Stimulated activated CD8-positive, alpha-beta memory T cell treated with anti-CD3 and anti-CD28 coated beads, Interleukin-12 subunit alpha, Interleukin-12 subunit beta, amount 100 ng/mL, for 1 hour (primary cell): ENCODE results near the gene RNF225.
A peak's percentile ranks its signal among the peaks of the same experiment; 100 is the strongest.
"Not testable (repeated sequence)": the region's sequence is repeated elsewhere in the genome, so short reads cannot be mapped to it uniquely, and the experiment has no call there.

Experiments
- DNase-seq: peaks from one replicate; pipeline ENCODE4 v3.0.0-alpha.2; 2020; ENCODE audit warnings: low read depth

RNF225 gene

DNA sequence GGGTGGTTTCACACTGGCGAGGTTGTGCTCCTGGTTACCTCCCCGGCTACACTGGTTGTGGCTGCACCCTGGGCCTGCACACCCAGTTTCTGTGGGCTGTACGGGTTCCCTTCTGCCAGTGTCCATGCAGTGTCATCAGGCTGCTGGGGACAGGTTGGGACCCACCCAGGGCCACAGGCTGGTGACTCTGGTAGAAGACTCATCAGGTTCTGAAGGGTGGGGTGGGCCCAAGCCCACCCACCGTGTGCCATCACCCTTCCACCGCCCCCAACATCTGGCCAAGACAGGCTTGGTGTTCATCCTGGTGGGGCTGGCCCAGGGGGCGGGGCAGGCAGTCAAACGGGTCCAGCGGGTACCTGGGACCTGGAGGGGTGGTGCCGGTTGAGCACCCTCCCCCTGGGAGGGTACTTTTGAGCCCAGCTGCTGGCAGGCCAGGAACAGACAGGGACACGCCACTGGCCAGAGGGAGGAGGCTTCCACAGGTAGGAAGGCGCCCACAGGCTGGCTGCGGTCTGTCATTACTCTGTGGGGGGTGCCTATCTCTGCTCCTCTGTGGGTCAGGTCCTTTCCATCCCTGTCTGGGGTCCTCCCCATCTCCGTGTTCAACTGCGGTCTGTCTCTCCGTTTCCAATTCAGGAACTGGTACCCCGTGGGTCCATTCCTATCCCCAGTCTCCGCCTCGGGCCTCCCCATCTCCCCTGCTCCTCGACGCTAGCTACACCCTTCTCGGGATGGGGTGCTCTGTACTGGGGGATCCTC lies at the start of gene RNF225:
Gene RNF225 (plus strand): TSS at position 437 of the 759 bp plus-strand sequence. CDS start 434 bp downstream, outside the sequence.
- DNase-seq, result no peak

DNA sequence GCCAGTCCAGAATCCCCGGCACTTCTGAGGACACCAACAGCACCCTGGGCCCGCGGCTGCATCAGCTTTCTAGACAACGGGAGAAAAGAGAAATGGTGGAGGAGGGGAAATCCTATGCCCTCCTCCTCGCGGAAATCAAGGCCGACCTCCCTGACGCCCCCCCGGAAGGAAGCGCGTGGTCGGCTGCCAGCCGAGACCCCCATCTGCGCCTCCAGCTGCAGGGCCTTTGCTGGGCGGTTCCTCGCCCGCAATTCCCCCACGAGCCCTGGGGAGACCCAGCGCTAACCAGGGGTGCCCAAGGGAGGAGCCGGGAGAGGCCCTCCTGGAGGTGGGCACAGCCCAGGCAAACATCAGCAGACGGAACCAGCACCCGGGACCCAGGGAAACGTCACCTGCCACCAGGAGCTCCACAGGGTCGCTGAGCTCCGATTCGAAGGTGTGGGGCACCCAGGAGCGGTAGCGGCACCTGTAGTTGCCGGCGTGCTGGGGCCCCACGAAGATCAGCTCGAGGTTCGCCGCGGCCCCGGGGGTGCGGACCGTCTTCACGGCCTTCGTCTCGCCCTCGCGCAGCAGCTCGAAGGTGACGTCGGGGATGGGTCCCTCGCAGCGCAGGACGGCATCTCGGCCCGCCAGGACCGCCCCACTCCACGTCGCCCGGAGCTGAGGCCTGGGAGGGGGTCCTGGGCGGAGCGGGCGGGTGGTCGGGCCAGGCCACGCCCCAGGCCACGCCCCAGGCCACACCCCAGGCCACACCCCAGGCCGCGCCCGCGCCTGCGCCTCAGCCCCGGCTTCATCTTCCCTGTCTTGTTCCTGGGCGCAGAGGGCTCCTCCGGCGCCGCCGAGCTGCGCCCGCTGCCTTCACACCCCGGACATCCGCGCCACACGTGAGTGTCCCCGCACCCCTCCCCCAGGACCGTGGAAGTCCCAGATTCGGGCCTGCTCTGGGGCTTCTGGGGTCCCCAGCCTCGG lies 48.2 kb upstream of the RNF225 start:
- DNase-seq, result peak; percentile 51

DNA sequence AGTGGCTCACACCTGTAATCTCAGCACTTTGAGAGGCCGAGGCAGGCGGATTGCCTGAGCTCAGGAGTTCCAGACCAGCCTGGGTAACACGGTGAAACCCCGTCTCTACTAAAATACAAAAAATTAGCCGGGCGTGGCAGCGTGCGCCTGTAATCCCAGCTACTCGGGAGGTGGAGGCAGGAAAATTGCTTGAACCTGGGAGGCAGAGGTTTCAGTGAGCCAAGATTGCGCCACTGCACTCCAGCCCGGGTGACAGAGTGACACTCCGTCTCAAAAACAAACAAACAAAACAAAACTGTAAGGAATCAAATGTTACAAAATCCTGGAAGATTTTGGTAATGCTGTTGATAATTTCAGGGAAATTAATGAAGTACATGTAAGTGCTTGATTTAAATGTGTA lies 47.4 kb upstream of the RNF225 start:
- DNase-seq, result not testable (repeated sequence)

DNA sequence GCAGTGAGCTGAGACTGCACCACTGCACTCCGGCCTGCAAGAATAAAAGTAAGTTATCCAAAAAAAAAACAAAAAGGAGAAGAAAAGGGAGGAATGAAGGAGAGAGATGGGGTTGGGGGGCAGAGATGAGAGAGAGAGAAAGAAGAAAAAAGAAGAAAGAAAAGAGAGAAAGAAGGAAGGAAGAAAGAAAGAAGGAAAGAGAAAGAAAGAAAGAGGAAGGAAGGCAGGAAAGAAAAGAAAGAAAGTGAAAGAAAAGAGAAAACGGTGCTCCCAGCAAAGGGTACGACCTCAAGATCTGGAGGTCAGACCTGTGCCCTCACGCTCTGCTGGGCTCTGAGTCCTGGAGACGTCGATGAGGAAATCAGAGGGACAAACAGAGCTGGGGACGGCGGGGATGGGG lies 45.9 kb upstream of the RNF225 start:
- DNase-seq, result no peak

DNA sequence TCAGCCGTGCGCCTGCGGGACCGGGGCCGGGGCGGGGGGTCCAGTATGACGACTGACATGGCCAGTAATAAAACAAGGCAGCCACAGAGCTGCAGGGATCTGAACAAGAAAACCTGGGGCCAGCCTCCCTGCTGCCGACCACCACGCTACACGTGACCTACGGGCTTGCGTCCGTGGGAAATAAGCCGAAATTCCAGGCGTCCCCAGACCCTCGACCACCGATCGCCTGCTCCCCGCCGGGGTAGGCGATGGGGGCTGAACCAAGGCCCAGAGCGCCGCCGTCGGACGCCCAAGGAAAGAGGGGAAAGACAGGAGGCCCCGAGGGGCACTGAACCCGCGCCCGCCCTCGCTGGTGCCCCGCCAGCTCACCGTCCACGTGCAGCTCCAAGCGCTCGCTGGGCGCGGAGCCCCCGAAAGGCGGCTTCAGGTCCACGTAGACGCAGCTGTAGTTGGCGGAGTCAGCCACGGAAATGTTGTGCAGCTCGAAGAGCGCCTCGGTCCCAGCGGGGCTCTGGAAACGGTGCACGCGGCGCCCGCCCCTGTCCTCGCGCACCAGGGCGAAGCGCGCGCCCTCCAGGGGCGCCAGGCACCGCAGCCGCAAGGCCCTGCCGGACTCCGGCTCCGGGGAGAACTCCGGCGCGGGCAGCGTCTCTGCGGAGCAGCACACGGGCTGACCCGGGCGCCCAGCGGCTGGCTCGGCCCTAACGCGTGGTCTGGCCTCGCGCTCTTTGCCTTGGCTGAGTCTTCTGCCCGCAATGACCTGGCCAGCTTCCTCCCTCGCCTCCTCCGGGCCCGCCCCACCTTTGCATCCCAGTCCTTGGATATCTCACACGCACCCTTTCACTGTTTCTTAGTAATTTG lies 45.2 kb upstream of the RNF225 start:
- no peak for DNase-seq

DNA sequence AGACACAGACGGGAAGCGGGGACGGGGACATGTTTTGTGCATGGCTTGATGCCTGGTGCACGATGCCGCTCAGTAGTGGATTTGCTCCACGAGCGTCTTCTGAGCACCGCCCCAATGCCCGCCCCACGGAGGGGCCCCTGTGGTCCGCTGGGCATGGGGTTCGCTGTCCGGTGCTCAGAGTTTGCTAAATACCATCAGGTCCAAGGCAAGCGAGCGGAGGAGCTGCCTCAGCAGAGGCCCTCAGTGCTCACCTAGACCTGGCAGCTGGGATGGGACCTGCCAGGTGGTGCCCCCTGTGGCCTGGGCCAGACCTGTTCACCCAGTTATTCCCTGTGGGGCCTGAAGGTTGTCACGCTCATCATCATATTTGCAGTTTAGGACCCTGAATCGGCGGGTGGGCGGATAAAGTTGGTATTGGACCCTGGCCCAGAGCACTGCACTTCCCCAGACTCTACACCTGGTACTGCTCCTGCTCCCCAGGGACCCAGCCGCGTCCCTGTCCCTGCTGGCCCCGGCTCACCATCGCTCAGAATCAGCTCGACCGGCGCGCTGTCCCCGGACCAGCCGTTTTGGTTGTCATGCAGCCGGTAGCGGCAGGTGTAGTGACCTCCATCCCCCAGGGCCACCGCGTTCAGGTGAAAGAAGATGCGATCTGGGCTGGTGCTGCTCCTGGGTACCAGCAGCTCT lies 44.4 kb upstream of the RNF225 start:
- no peak for DNase-seq

DNA sequence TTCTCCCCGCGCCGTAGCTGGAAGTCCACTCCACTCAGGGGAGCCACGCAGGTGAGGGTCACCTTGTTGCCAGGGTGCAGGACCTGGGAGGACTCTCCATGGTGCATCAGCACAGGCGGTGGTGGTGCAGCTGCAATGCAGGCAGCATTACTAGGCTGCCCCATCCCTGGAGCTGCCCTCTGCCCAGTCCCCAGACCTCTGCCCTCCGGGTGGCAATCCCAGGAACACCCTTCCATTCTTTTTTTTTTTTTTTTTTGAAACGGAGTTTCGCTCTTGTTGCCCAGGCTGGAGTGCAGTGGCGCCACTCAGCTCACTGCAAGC lies 43.9 kb upstream of the RNF225 start:
- DNase-seq, result no peak

DNA sequence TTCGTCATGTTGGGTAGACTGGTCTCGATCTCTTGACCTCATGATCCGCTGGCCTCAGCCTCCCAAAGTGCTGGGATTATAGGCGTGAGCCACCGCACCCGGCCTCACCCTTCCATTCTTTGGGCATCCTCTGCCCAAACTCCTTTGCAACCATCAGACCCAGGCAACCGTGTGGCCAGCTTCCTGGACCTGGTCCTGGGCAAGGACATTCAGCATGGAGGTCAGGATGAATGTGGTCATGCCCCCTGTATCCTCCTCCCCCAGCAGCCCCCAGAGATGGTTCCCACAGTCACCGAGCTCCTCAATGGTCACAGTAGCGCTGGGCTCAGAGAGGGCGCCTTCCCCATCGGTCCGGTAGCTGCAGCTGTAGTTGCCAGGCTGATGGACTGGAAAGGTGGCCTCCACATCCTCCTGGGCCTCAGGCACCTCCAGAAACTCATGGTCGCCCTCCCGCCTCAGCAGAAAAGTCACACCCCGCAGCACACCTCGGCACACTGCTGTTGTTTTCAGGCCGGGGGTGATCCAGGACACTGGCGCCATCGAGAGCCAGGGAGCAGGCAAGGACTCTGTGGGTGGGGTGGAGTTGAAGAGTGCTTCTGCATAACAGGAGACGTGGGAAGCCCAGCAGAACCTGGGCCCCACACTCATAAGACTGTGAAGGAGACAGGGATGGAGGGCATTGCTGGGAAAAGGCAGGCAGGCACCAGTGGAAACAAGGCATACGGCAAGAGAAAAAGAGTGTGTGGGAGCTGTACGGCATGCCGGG lies 43.3 kb upstream of the RNF225 start:
- no peak for DNase-seq

DNA sequence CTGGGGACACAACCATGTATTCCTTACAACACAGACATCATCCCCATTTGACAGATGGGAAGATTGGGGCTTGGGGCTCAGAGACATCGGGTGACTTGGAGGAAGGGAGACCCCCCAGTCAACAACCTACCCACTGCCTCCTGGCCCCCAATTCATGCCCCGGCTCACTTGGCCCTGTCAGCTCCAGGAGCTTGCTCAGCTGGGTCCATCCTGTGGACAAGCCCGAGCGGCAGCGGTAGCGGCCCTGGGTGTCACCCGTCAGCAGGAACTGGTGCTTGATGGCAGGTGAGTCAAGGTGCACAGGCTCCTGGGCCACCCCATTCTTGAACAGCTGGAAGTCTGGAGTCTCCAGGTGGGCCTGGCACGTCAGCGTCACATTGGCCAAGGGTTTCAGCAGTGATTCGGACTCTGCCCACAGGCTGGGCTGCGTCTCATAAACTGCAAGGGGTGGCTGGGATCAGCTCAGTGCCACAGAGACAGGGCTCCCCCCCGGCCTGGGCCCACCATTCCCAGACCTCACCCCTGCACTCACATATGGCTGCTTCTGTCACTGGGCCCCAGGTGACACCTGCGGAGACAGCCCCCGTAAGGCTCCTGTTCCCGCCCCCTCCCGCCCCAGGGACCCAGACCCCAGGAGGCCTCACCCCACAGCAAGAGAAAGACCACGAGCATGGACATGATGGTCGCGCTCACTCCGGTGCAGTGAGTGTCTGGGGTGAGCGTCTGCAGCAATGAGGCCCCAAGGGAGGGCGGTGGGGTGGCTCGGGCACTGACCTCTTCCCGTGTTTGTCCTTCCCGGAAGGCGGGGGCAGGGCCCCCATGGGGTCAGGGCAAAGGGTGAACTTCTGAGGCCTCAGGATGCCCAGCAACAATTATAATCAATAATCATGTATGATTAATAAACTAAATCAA lies 42.4 kb upstream of the RNF225 start, which contains the start of gene A1BG:
Gene A1BG (minus strand): TSS at position 733 of the 912 bp plus-strand sequence. CDS start 55 bp downstream, at position 678.
- DNase-seq, result no peak

DNA sequence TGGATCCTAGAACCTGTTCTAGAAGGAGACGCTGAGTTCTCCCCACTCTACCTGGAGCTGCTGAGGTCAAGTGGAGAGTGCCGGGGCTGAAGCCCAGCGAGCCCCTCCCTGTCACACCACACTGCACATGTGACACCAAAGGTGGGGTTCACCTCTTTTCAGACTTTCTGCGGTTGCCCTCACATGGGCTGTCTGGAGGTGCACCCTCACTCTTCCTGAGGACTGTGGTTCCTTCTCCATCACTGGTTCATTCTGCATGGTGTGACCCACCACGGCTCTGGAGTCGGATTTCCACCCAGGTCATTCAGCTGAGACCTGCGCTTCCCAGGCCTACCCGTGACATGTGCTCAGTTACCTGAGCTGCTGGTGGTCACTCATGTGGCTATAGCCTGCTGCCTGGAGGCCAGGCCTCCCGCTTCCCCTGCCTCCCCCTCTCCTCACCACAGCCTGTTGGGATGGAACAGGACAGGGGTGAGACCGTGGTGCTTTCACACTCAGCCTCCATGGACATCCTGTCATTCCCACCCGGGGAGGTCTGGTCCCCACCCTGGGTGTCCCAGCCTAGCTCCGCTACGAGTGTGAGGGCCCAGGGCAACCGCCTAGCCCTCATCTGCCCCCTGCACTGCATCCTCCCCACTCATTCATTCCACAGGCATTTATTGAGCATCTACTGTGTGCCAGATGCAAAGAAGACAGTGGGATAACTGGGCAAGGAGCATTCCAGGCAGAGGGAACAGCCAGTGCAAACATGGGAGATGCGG lies 41.6 kb upstream of the RNF225 start:
- no peak for DNase-seq

DNA sequence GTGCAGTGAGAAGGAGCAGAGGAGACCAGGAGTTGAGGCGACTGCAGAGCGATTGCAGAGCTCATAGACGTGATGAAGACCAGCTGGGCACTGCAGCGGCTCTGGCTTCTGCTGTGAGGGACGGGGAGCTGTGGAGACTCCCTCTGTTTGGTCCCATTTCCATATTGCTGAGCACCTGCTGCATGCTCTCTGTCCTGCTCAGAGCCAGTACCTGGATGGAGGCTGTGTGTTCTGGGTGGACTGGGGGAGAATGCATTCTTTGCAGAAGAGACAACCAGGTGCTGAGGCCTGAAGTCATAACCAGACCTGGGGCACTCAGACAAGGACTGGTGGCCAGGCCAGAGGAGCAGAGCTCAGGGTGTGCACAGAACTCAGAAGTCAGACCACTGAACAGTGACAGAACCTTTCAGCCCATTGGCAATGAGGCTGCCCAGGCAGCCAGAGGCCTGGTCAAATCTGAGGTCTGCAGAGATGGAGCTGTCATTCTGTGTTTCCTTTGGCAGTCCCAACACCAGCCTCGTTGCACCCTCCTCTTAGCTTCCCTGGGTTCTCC lies 40.9 kb upstream of the RNF225 start:
- no peak for DNase-seq

DNA sequence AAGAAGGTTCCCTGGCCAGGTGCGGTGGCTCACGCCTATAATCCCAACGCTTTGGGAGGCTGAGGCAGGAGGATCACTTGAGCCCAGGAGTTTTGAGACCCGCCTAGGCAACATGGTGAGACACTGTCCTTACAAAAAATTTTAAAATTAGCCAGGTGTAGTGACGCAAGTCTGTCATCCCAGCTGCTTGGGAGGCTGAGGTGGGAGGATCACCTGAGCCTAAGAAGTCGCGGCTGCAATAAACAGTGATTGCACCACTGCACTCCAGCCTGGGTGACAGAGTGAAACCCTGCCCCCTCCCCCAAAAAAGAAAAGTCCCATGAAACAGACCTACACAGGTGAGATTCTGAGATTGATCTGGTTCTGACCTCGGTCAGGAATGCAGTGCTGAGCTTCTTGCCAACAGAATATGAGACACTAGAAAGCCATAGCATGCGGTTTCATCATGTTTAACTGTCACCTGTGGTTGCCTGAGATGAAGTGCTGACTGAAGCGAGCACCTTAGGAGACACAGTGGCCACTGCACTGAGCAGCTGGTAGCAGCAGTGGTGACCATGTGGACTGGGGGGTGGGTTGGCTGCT lies 40.1 kb upstream of the RNF225 start:
- DNase-seq, result no peak

DNA sequence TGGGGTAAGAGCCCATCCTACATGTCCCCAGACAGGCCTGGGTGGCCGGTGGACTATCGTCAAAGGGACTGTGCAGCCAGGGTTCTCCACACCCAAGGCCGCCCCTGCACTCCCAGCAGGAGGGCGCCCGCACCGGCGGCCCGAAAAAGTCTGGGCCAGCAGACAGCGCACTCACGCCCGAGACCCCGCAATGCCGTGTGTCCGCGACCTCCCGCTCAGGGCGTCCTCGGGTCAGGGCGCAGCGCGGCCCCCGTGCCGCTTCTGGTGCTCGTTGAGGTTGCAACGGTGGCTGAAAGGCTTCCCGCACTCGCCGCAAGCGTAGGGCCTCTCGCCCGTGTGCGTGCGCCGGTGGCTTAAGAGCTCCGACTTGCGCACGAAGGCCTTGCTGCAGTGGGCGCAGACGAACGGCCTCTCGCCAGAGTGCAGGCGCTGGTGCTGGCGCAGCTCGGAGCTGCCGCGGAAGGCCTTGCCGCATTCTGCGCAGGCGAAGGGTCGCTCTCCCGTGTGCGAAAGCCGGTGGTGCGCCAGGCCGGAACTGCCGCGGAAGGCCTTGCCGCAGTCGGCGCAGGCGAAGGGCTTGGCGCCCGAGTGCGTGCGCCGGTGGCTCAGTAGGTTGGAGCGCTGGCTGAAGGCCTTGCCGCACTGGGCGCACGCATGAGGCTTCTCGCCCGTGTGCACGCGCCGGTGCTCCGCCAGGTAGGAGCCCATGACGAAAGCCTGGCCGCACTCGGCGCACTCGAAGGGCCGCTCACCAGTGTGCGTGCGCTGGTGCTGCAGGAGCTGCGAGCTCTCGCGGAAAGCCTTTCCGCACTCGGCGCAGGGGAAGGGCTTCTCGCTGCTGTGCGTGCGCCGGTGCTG lies 39.3 kb upstream of the RNF225 start:
- no peak for DNase-seq

DNA sequence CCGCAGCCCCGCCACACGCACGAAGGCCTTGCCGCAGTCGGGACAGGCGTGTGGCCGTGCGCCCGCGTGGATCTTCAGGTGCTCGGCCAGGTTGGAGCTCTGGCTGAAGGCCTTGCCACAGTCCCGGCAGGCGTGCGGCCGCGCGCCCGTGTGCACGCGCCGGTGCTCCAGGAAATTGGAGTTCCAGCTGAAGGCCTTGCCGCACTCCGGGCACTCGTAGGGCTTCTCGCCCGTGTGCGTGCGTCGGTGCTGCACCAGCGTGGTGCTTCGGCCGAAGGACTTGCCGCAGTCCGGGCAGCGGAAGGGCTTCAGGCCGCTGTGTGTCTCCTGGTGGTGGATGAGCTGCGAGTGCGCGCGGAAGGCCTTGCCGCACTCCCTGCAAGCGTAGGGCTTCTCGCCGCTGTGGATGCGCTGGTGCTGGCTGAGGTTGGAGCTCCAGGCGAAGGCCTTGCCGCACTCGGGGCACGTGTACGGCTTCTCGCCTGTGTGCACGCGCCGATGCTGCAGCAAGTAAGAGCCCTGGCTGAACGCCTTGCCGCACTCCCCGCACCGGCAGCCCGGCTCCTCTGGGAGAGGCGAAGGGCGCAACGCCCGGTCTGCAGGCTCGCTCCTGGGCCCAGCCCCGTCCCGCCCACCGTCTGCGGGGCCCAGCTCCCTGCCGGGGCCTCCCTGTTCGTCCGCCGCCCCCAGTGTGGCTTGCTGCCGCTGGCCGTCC lies 38.5 kb upstream of the RNF225 start:
- DNase-seq, result no peak

DNA sequence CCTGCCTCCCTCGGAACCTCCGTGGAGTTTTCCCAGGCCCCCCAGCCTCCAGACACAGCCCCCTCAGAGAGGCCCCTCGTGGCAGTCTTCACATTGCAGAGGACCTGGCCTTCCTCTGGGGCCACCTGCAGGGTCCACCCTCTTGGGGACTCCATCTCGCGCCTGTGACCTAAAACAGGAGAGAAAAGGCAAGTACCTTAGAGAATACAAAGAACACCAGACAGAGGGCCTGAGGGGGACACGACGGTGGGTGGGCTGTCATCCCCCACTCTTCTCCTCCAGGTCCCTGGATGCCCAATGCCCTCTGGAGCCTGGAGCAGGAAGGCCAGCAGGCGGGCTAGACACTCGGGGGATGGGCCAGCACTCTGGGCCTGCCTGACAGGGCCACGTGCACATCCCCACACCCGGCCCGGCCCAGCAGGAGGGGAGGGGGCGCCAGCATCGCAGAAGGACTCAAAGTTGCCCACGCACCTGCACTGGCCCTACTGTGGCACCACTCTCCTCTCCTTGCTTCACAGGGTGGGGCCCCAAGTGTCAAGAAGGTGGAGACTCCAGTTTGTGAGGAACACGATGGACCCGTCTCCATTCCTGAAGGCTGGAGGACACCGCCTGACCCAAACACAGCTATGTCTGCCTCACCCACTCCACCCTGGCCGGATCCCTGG lies 37.8 kb upstream of the RNF225 start:
- no peak for DNase-seq

DNA sequence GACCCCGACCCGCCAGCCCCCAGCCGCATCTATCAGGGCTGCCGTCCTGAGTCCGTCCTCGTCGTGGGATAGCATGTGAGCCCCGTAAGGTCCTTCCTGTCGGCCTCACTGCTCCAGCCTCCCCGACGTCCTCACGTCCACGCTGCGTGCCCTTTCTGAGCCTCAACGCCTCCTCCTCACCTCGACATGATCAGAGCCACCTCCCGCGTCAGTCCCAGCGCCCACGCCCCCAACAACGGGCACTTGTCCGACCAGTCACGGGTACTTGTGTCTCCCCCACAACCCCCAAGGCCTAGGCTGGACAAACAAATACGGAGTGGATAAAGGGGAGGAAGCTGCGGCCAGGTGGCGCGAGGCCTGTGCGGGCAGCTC lies 33.6 kb upstream of the RNF225 start:
- DNase-seq, result no peak
